Endothelial cell of umbilical vein (primary cell): Measurements from ENCODE around the gene DST. TPM values are rescaled to one million over a fixed set of nuclear protein-coding genes. Genes with fewer than 3 reads are reported as not detected.

ENCODE experiments used
- BruUV-seq: library from RNA; stranded (reverse); fragments of 400-500 nt; replicated peaks from 2 replicates; lab custom pipeline; 2021; lab: Mats Ljungman, UMichigan
- CTCF ChIA-PET: fragments of 300-600, 350-600 bp; sonication (Branson Sonifier 250); formaldehyde crosslinking; loops from one replicate; lab custom pipeline; 2021; ENCODE audit warnings: antibody characterized with exemption, inconsistent platforms; lab: Charles Lee
- POLR2A ChIA-PET: fragments of 300-600, 350-600 bp; sonication (Branson Sonifier 250); formaldehyde crosslinking; loops from one replicate; lab custom pipeline; 2021; ENCODE audit warnings: antibody characterized with exemption, inconsistent platforms; lab: Charles Lee
- DNase-seq: peaks from one replicate; pipeline ENCODE4 v3.0.0-alpha.2; 2011; ENCODE audit warnings: low read depth, low spot score
- FAIRE-seq: peaks from 2 replicates; lab custom pipeline; 2011; peaks lifted over from hg19 to GRCh38; lab: Jason Lieb, UNC
- H2AFZ ChIP-seq: 2 replicates; pipeline ENCODE4 v1.6.0; 2012; ENCODE audit warnings: low read depth, low read length, control low read depth, inconsistent platforms
- H3K27ac ChIP-seq: 2 replicates; pipeline ENCODE4 v1.5.1; 2011; ENCODE audit warnings: low read depth, mild to moderate bottlenecking, control low read depth, low read length, moderate library complexity; ENCODE audit not compliant: insufficient read depth
- H3K27me3 ChIP-seq, 2 experiments: 2 replicates each; pipeline versions ENCODE4 v1.6.0 to v1.6.1; 2011; ENCODE audit warnings: low read length in 2 of 2, mixed read lengths in 1 of 2; ENCODE audit not compliant: control insufficient read depth in 2 of 2, insufficient read depth in 2 of 2
- H3K36me3 ChIP-seq, 2 experiments: 2 replicates in 1 of 2; 3 replicates in 1 of 2; pipeline ENCODE4 v1.5.1; 2011; ENCODE audit warnings: low read length in 2 of 2, mild to moderate bottlenecking in 1 of 2, moderate library complexity in 1 of 2; ENCODE audit not compliant: control insufficient read depth in 2 of 2, insufficient read depth in 2 of 2; ENCODE audit errors: extremely low read depth in 1 of 2
- H3K4me1 ChIP-seq: 3 replicates; pipeline ENCODE4 v1.5.1; 2011; ENCODE audit warnings: mild to moderate bottlenecking, low read length; ENCODE audit not compliant: control insufficient read depth, insufficient read depth; ENCODE audit errors: extremely low read depth
- H3K4me2 ChIP-seq: 2 replicates; pipeline ENCODE4 v1.6.1; 2011; ENCODE audit warnings: low read length, control low read depth, mixed read lengths; ENCODE audit not compliant: insufficient read depth
- H3K4me3 ChIP-seq, 3 experiments: fragments of 200-600 bp in 1 of 3; sonication (generic), shearing (Covaris generic) in 1 of 3; replicated peaks in 1 of 3; 2 replicates each; pipeline ENCODE4 v1.5.1; 2011 to 2016; ENCODE audit warnings: control low read depth in 3 of 3, low read length in 3 of 3, mild to moderate bottlenecking in 2 of 3, inconsistent platforms in 1 of 3, low read depth in 1 of 3, moderate library complexity in 1 of 3; ENCODE audit not compliant: insufficient read depth in 1 of 3
- H3K79me2 ChIP-seq: 2 replicates; pipeline ENCODE4 v1.6.0; 2012; ENCODE audit warnings: low read length, inconsistent platforms; ENCODE audit not compliant: control insufficient read depth, insufficient read depth
- H3K9ac ChIP-seq: replicated peaks from 2 replicates; pipeline ENCODE3; 2011; ENCODE audit warnings: low read length, control low read depth; ENCODE audit not compliant: insufficient read depth; ENCODE audit errors: extremely low read depth
- H3K9me1 ChIP-seq: replicated peaks from 3 replicates; pipeline ENCODE4 v1.6.0; 2011; ENCODE audit warnings: mild to moderate bottlenecking, low read length; ENCODE audit not compliant: control insufficient read depth, insufficient read depth; ENCODE audit errors: extremely low read depth
- H3K9me3 ChIP-seq: replicated peaks from 2 replicates; pipeline ENCODE4 v1.5.1; 2012; ENCODE audit warnings: low read length, inconsistent platforms; ENCODE audit not compliant: control insufficient read depth, insufficient read depth
- H4K20me1 ChIP-seq: replicated peaks from 2 replicates; pipeline ENCODE3; 2011; ENCODE audit warnings: mild to moderate bottlenecking, low read length; ENCODE audit not compliant: control insufficient read depth, insufficient read depth; ENCODE audit errors: extremely low read depth
- FOS ChIP-seq: IDR thresholded peaks from 2 replicates; pipeline ENCODE4 v1.6.1; 2011; ENCODE audit warnings: mild to moderate bottlenecking, low read length, moderate library complexity, borderline replicate concordance; ENCODE audit not compliant: insufficient read depth
- JUN ChIP-seq: IDR thresholded peaks from 2 replicates; pipeline ENCODE4 v1.6.1; 2011; ENCODE audit warnings: borderline replicate concordance, low read depth; ENCODE audit not compliant: insufficient read length, insufficient read depth
- MAX ChIP-seq: IDR thresholded peaks from 2 replicates; pipeline ENCODE4 v1.6.1; 2011; ENCODE audit not compliant: insufficient read depth, insufficient read length
- MYC ChIP-seq: IDR thresholded peaks from one replicate; pipeline ENCODE4 v1.6.1; 2011; ENCODE audit warnings: mild to moderate bottlenecking, low read depth, low read length
- POLR2A ChIP-seq: IDR thresholded peaks from 2 replicates; pipeline ENCODE4 v1.6.1; 2012; ENCODE audit warnings: low read depth, mild to moderate bottlenecking, control low read depth, low read length
- dilution Hi-C: fragments of 300-500 bp; cut with MboI; formaldehyde crosslinking; loops from one replicate; pipeline ENCODE4 v1.15.0; 2019; ENCODE audit warnings: low sequenced_read_pairs; ENCODE audit not compliant: extremely low pct_ligation_motif_present
- intact Hi-C: fragments of 100-400 bp; cut with micrococcal nuclease; formaldehyde crosslinking; loops from one replicate; pipeline ENCODE4 v1.10.0; 2022
- polyA plus RNA-seq, 4 experiments: library from polyadenylated mRNA; depleted of rRNA in 3 of 4; stranded (reverse) in 3 of 4; unstranded in 1 of 4; fragments of >200 nt; gene quantifications; 2 replicates each; pipeline versions ENCODE4 v1.2.1 to v1.2.3, GENCODE V29; 2011 to 2012; ENCODE audit warnings: missing spikeins in 1 of 4
- total RNA-seq: library from RNA; stranded (reverse); gene quantifications from 2 replicates; pipeline ENCODE4 v1.2.3, GENCODE V29; 2021

Gene DST
- total and polyA plus RNA-seq, 2 donors (not counting 3 experiments of a cell fraction or from before 2014, with no cell fraction given), result 62.3 to 253 TPM

- H3K4me2 ChIP-seq, result no peak overlapping the region
- CTCF ChIA-PET, result interaction anchor here (1.3 kb wide), 1 partner anchor 12 kb away, joined by 6 read pairs; no protein-coding TSS in a partner anchor
- peaks cover 19% of the 10 kb centered on the region for H3K4me1 ChIP-seq
These were observed 43.7 kb upstream of the DST start for GRCh38 chr6:56686429-56686828.

DNA sequence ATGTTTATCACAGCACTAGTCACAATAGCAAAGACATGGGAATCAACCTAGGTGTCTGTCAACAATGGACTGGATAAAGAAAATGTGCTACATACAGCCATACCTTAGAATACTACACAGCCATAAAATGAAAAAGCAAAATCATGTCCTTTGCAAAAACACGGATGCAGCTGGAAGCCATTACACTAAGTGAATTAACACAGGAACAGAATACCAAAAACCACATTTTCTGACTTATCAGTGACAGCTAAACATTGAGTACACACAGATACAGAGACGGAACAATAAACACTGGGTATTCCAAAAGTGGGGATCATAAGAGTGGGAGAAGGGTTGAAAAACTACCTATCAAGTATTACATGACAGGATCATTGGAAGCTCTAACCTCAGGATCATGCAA, 43.3 kb upstream of the DST start:
- intact Hi-C loops, result no loop called here
- FAIRE-seq (no peak), DNase-seq (no peak)
- TF ChIP-seq MYC (no peak), POLR2A (no peak), MAX (no peak)
- Histone ChIP-seq H3K27me3 (no peaks in the 10 kb centered on the region), H3K4me2 (no peak overlapping the region), H3K9ac (no peak overlapping the region), H3K9me3 (no peaks in the 10 kb centered on the region), H3K4me3 (no peak overlapping the region), H2AFZ (no peak overlapping the region), H4K20me1 (peaks cover 3% of the 10 kb centered on the region), H3K9me1 (no peaks in the 10 kb centered on the region), H3K4me1 (peaks cover 15% of the 10 kb centered on the region), H3K36me3 (peaks cover 0 to 2% of the 10 kb centered on the region in 2 experiments), H3K79me2 (peaks cover 13% of the 10 kb centered on the region), H3K27ac (no peak overlapping the region)
- dilution Hi-C loops, result no loop called here
- no TSS peak for BruUV-seq
- POLR2A ChIA-PET, result interaction anchor here (0.5 kb wide), 1 partner anchor 12 kb away, joined by 3 read pairs; no protein-coding TSS in a partner anchor
- CTCF ChIA-PET, result interaction anchor here (1.3 to 1.4 kb wide), 2 partner anchors 13 to 48 kb away, joined by 3 to 6 read pairs; no protein-coding TSS in a partner anchor

More at GRCh38 chr6:56686429-56686828, 43.7 kb upstream of the DST start:
- Histone ChIP-seq H3K79me2 (peaks cover 9% of the 10 kb centered on the region), H3K9me3 (no peaks in the 10 kb centered on the region), H3K4me3 (no peak overlapping the region), H3K36me3 (peaks cover 0 to 2% of the 10 kb centered on the region in 2 experiments), H3K27ac (no peak overlapping the region), H3K27me3 (no peaks in the 10 kb centered on the region), H4K20me1 (peaks cover 3% of the 10 kb centered on the region), H2AFZ (no peak overlapping the region), H3K9me1 (no peaks in the 10 kb centered on the region), H3K9ac (no peak overlapping the region)
- TF ChIP-seq JUN (no peak), FOS (no peak)
- FAIRE-seq (no peak), DNase-seq (no peak)
- POLR2A ChIA-PET, result interaction anchor here (0.5 kb wide), 1 partner anchor 12 kb away, joined by 3 read pairs; no protein-coding TSS in a partner anchor
- intact Hi-C loops (no loop called here), dilution Hi-C loops (no loop called here)
- no TSS peak for BruUV-seq
